Activated B cell treated with CpG ODN at 0.5 μM for 24 hours (primary cell): ENCODE results near the gene PICALM. TPM values are rescaled to one million over a fixed set of nuclear protein-coding genes. Genes with fewer than 3 reads are reported as not detected.
"Not testable (repeated sequence)": the region's sequence is repeated elsewhere in the genome, so short reads cannot be mapped to it uniquely, and the experiment has no call there.

Experiments
- ATAC-seq: fragments of 200-7000 bp; cut with Tn5 transposase; one replicate; pipeline ENCODE4 v1.10.0; 2021; ENCODE audit warnings: low read depth, mild to moderate bottlenecking, moderate library complexity
- CTCF ChIA-PET: fragments of 350-600 bp; sonication (Branson Sonifier 250); formaldehyde crosslinking; loops from one replicate; lab custom pipeline; 2021; ENCODE audit warnings: antibody characterized with exemption; lab: Charles Lee
- POLR2A ChIA-PET: fragments of 350-600 bp; sonication (Branson Sonifier 250); formaldehyde crosslinking; loops from one replicate; lab custom pipeline; 2021; ENCODE audit warnings: antibody characterized with exemption; lab: Charles Lee
- DNase-seq: peaks from one replicate; pipeline ENCODE4 v3.0.0; 2022
- H3K27ac Mint-ChIP-seq: one replicate; pipeline ENCODE4 v1.8.0; 2020; ENCODE audit warnings: mixed read lengths
- H3K27me3 Mint-ChIP-seq: one replicate; pipeline ENCODE4 v1.8.0; 2021; ENCODE audit warnings: mixed read lengths
- H3K36me3 Mint-ChIP-seq: one replicate; pipeline ENCODE4 v1.8.0; 2021; ENCODE audit warnings: low read depth, mixed read lengths
- H3K4me1 Mint-ChIP-seq: one replicate; pipeline ENCODE4 v1.8.0; 2021; ENCODE audit warnings: mixed read lengths
- H3K4me3 Mint-ChIP-seq: one replicate; pipeline ENCODE4 v1.8.0; 2020; ENCODE audit warnings: mild to moderate bottlenecking, mixed read lengths
- H3K9me3 Mint-ChIP-seq: one replicate; pipeline ENCODE4 v1.8.0; 2020; ENCODE audit warnings: mixed read lengths
- intact Hi-C: fragments of 100-400 bp; cut with micrococcal nuclease; formaldehyde crosslinking; loops from one replicate; pipeline ENCODE4 v1.15.1; 2024
- total RNA-seq: library from RNA; stranded (reverse); gene quantifications from 2 replicates; pipeline ENCODE4 v1.2.3, GENCODE V29; 2022
- TF ChIP-seq, protein P1 (sequence below): fragments of 200-600 bp; IDR thresholded peaks from one replicate; pipeline ENCODE4 v1.8.0; 2022; ENCODE audit warnings: antibody characterized with exemption, mild to moderate bottlenecking

Gene PICALM
- total RNA-seq, 1 donor from 2014 or later = 139 TPM

DNA sequence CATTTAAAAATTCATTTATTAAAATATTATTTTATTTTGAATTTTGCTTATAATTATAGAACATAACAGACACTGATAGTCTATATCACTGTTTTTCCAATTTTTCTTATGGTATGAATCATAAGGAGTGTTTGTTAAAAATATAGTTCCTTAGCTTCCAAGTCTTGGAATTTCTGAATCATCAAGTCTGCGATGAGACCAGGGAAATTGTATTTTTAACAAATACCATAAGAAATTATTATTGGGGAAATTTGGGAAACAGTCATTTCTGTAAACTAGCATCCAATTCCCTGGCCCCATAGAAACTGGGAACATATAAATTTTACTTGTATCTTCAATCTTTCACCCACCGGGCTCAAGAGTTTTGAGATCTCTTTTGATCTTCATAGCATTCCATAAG lies 38.0 kb upstream of the PICALM start:
- Mint-ChIP-seq H3K9me3 (no peaks in the 10 kb centered on the region), H3K4me3 (no peak overlapping the region), H3K36me3 (no peaks in the 10 kb centered on the region), H3K4me1 (peaks cover 2% of the 10 kb centered on the region), H3K27ac (no peak overlapping the region), H3K27me3 (peaks cover 2% of the 10 kb centered on the region)
- ATAC-seq = no peak
- no peak for DNase-seq
- TF ChIP-seq, protein P1, sequence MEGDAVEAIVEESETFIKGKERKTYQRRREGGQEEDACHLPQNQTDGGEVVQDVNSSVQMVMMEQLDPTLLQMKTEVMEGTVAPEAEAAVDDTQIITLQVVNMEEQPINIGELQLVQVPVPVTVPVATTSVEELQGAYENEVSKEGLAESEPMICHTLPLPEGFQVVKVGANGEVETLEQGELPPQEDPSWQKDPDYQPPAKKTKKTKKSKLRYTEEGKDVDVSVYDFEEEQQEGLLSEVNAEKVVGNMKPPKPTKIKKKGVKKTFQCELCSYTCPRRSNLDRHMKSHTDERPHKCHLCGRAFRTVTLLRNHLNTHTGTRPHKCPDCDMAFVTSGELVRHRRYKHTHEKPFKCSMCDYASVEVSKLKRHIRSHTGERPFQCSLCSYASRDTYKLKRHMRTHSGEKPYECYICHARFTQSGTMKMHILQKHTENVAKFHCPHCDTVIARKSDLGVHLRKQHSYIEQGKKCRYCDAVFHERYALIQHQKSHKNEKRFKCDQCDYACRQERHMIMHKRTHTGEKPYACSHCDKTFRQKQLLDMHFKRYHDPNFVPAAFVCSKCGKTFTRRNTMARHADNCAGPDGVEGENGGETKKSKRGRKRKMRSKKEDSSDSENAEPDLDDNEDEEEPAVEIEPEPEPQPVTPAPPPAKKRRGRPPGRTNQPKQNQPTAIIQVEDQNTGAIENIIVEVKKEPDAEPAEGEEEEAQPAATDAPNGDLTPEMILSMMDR = no peak
- ChIA-PET POLR2A (no interaction called here), CTCF (no interaction called here)
- intact Hi-C loops = no loop called here

DNA sequence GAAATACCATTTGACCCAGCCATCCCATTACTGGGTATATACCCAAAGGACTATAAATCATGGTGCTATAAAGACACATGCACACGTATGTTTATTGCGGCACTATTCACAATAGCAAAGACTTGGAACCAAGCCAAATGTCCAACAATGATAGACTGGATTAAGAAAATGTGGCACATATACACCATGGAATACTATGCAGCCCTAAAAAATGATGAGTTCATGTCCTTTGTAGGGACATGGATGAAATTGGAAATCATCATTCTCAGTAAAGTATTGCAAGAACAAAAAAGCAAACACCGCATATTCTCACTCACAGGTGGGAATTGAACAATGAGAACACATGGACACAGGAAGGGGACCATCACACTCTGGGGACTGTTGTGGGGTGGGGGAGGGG lies 37.1 kb upstream of the PICALM start:
- H3K9me3 Mint-ChIP-seq, DNase-seq, POLR2A ChIA-PET, H3K36me3 Mint-ChIP-seq, H3K4me3 Mint-ChIP-seq, CTCF ChIA-PET, H3K27me3 Mint-ChIP-seq, intact Hi-C loops, H3K4me1 Mint-ChIP-seq, ATAC-seq, H3K27ac Mint-ChIP-seq: not testable (repeated sequence)

DNA sequence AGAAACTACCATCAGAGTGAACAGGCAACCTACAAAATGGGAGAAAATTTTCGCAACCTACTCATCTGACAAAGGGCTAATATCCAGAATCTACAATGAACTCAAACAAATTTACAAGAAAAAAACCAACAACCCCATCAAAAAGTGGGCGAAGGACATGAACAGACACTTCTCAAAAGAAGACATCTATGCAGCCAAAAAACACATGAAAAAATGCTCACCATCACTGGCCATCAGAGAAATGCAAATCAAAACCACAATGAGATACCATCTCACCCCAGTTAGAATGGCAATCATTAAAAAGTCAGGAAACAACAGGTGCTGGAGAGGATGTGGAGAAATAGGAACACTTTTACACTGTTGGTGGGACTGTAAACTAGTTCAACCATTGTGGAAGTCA lies 36.7 kb upstream of the PICALM start:
- DNase-seq, H3K4me3 Mint-ChIP-seq, ATAC-seq, H3K36me3 Mint-ChIP-seq, H3K9me3 Mint-ChIP-seq, H3K27me3 Mint-ChIP-seq, H3K27ac Mint-ChIP-seq, CTCF ChIA-PET, H3K4me1 Mint-ChIP-seq, POLR2A ChIA-PET, intact Hi-C loops: not testable (repeated sequence)

DNA sequence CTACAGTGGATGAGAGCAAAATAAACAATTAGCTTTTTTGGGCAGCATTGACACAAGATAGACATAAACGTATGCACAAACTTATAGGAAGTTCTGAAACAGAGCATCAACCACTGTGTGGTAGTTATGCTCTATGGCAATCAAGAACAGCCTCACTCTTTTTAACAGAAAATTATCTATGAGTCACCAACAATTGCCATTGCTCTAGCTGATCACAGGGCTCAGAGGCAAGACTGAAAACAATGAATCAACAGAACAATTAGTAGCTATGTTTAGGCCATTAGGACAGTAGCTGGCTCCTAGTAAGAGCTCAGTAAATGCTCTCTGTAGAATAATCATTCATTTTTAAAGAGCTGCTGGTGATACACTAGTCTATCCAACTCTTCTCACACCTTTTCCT lies 34.9 kb upstream of the PICALM start:
- POLR2A ChIA-PET = no interaction called here
- ATAC-seq = no peak

DNA sequence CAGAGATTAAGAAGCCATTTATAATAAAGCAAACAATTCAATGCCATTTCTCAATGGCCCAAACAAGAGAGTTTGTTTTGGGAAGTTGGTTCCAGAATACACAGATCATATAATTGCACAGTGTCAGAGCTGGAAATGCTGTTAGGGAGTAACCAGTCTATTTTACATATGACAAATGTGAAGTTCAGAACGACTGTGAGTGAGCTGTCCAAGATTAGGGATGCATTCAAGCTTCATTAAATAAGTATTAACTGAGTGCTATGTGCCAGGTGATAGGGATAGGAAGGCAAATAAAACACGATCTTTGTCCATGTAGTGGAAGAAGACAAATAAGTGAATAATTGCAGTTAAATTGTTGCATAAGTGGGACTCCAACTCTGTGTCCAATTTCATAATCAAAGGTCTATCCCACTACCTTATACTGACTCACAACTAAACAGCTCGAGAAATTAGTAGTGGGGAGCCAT lies 33.1 kb upstream of the PICALM start:
- no peaks in the 10 kb centered on the region for H3K4me1 Mint-ChIP-seq
- CTCF ChIA-PET = no interaction called here
- no peak for DNase-seq
- intact Hi-C loops = no loop called here
- peaks cover 2% of the 10 kb centered on the region for H3K27me3 Mint-ChIP-seq
- POLR2A ChIA-PET = no interaction called here
- no peak for ATAC-seq
- no peaks in the 10 kb centered on the region for H3K36me3 Mint-ChIP-seq
- no peak overlapping the region for H3K4me3 Mint-ChIP-seq
- TF ChIP-seq, protein P1 = no peak
- H3K27ac Mint-ChIP-seq = no peak overlapping the region
- H3K9me3 Mint-ChIP-seq = no peaks in the 10 kb centered on the region

More for the DNA sequence above, 34.9 kb upstream of the PICALM start:
- Mint-ChIP-seq H3K36me3 (no peaks in the 10 kb centered on the region), H3K4me3 (no peak overlapping the region), H3K27ac (no peak overlapping the region), H3K4me1 (peaks cover 2% of the 10 kb centered on the region), H3K27me3 (peaks cover 2% of the 10 kb centered on the region), H3K9me3 (no peaks in the 10 kb centered on the region)
- TF ChIP-seq, protein P1 = no peak
- CTCF ChIA-PET = no interaction called here
- intact Hi-C loops = no loop called here
- no peak for DNase-seq

DNA sequence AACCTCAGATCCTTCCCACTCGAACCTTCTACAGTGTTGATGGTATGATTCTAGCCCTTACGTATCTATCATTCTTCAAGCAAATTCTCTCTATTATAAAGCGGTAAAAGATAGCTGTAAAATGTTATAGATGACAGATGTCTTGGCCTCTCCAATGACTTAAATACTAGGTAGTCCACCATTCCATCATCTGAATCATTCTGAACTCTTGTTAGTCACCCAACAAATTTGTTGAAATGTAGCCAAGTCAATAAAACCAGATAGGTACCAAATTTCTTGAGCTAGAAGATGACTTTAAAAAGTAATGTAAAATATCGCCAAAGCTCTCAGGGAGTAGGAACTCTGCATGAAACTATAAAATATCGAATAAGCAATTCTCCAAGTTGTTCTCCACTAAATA lies 32.6 kb upstream of the PICALM start:
- no peak overlapping the region for H3K4me3 Mint-ChIP-seq
- no peak overlapping the region for H3K27ac Mint-ChIP-seq
- peaks cover 2% of the 10 kb centered on the region for H3K27me3 Mint-ChIP-seq
- ATAC-seq (no peak), DNase-seq (no peak)
- CTCF ChIA-PET = no interaction called here
- no peaks in the 10 kb centered on the region for H3K9me3 Mint-ChIP-seq
- H3K36me3 Mint-ChIP-seq = no peaks in the 10 kb centered on the region
- POLR2A ChIA-PET = no interaction called here
- H3K4me1 Mint-ChIP-seq = no peaks in the 10 kb centered on the region
- intact Hi-C loops = no loop called here
- TF ChIP-seq, protein P1 = no peak
